ENCODE results near the gene BEST2. TPM values are rescaled to one million over a fixed set of nuclear protein-coding genes. Genes with fewer than 3 reads are reported as not detected.

BEST2 gene
- total RNA-seq, 1 experiment from 2014 or later = 0.10 TPM

DNA sequence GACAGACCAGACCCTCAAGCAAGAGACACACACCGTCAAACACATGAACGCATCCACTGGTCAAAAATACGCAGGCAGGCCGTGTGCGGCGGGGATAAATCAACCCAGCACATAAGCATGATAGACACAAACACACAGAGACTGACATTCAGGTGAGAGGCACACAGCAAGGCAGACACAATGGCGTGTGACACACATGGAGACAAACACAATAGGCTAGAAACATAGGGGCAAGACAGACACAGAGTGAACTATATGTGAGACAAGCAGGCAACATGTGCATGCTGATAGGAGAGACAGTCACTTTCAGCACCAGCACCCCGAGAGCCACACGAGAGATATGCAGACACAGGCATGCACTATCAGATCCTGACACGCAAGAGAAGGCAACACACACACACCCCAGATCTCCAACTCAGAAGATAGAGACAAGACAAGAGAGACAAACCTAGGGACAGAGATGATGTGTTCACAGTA lies 32.8 kb downstream of the BEST2 start:
- H3K4me2 ChIP-seq (ENCODE audit: low read length) = peak overlapping the region; percentile 98
- peak overlapping the region; percentile 89 for H3K27ac ChIP-seq (ENCODE audit: low read depth, low read length)
- ChIA-PET RAD21 (ENCODE audit: low non-redundant PET in 1 of 2, low total read pairs in 2 of 2, uncharacterized antibody in 2 of 2, unreplicated experiment in 2 of 2) (no interaction called here), POLR2A (no interaction called here), CTCF (no interaction called here)
- ATAC-seq = no peak
- H3K79me2 ChIP-seq (ENCODE audit: insufficient read depth, low read length) = no peaks in the 10 kb centered on the region
- H3K27me3 ChIP-seq (ENCODE audit: insufficient read depth, low read length) = no peaks in the 10 kb centered on the region
- peaks cover 78 to 90% of the 10 kb centered on the region in 2 experiments for H3K4me1 ChIP-seq (ENCODE audit: control insufficient read depth in 1 of 2, insufficient read depth in 2 of 2, low read length in 2 of 2)
- TF ChIP-seq, protein P1, sequence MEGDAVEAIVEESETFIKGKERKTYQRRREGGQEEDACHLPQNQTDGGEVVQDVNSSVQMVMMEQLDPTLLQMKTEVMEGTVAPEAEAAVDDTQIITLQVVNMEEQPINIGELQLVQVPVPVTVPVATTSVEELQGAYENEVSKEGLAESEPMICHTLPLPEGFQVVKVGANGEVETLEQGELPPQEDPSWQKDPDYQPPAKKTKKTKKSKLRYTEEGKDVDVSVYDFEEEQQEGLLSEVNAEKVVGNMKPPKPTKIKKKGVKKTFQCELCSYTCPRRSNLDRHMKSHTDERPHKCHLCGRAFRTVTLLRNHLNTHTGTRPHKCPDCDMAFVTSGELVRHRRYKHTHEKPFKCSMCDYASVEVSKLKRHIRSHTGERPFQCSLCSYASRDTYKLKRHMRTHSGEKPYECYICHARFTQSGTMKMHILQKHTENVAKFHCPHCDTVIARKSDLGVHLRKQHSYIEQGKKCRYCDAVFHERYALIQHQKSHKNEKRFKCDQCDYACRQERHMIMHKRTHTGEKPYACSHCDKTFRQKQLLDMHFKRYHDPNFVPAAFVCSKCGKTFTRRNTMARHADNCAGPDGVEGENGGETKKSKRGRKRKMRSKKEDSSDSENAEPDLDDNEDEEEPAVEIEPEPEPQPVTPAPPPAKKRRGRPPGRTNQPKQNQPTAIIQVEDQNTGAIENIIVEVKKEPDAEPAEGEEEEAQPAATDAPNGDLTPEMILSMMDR (IDR thresholded peaks at IDR 0.05 in 2 of 3, conservative IDR thresholded peaks at IDR 0.05 in 1 of 3; ENCODE audit: borderline replicate concordance in 1 of 3, insufficient read depth in 1 of 3, low read depth in 2 of 3, low read length in 2 of 3) = no peak
- TF ChIP-seq POLR2AphosphoS5 (IDR thresholded peaks at IDR 0.05; ENCODE audit: low read depth, low read length) = no peak
- TF ChIP-seq ZFX (IDR thresholded peaks at IDR 0.05) = no peak
- TF ChIP-seq FOSL1 (IDR thresholded peaks at IDR 0.05; ENCODE audit: low read depth) = no peak
- TF ChIP-seq EZH2phosphoT487 (IDR thresholded peaks at IDR 0.05; ENCODE audit: borderline replicate concordance) = no peak
- TF ChIP-seq, protein P2, sequence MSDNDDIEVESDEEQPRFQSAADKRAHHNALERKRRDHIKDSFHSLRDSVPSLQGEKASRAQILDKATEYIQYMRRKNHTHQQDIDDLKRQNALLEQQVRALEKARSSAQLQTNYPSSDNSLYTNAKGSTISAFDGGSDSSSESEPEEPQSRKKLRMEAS (IDR thresholded peaks at IDR 0.05) = no peak
- TF ChIP-seq SIN3A (IDR thresholded peaks at IDR 0.05; ENCODE audit: low read depth) = no peak
- TF ChIP-seq RAD21 (IDR thresholded peaks at IDR 0.05; ENCODE audit: low read depth) = no peak
- TF ChIP-seq JUND (IDR thresholded peaks at IDR 0.05) = no peak
- no peak for TF ChIP-seq CEBPB (IDR thresholded peaks at IDR 0.05; ENCODE audit: low read depth)
- TF ChIP-seq ELF1 (IDR thresholded peaks at IDR 0.05; ENCODE audit: borderline replicate concordance, low read depth) = no peak
- TF ChIP-seq, protein P3, sequence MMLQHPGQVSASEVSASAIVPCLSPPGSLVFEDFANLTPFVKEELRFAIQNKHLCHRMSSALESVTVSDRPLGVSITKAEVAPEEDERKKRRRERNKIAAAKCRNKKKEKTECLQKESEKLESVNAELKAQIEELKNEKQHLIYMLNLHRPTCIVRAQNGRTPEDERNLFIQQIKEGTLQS (IDR thresholded peaks at IDR 0.05) = no peak
- no peak for TF ChIP-seq POLR2A (IDR thresholded peaks at IDR 0.05; ENCODE audit: borderline replicate concordance, extremely low read depth, insufficient read depth, insufficient read length)
- no peak for DNase-seq (ENCODE audit: low read depth, low spot score)
- H3K9me2 ChIP-seq (ENCODE audit: insufficient read depth) = no peaks in the 10 kb centered on the region
- H3K4me3 ChIP-seq (replicated peaks in 1 of 2; ENCODE audit: low read depth in 1 of 2, low read length in 2 of 2) = no peak overlapping the region
- H3K9ac ChIP-seq (ENCODE audit: low read length) = peak overlapping the region; percentile 69
- H3K36me3 ChIP-seq (ENCODE audit: control insufficient read depth in 1 of 2, insufficient read depth in 2 of 2, low read length in 2 of 2) = no peaks in the 10 kb centered on the region
- intact Hi-C loops (cut with micrococcal nuclease) = no loop called here
- H2AFZ ChIP-seq (ENCODE audit: low read depth, low read length, poor library complexity, severe bottlenecking) = no peak overlapping the region
- H3K9me3 ChIP-seq (ENCODE audit: control insufficient read depth in 1 of 2, insufficient read depth in 1 of 2, low read depth in 1 of 2, low read length in 2 of 2) = no peaks in the 10 kb centered on the region
- no peaks in the 10 kb centered on the region for H4K20me1 ChIP-seq (ENCODE audit: insufficient read depth)
- BruUV-seq (replicated peaks) = no TSS peak

Data from HCT116 (cell line).